Measurements from ENCODE around the gene C2orf68.
"Not testable (repeated sequence)": the region's sequence is repeated elsewhere in the genome, so short reads cannot be mapped to it uniquely, and the experiment has no call there.

The C2orf68 gene

DNA sequence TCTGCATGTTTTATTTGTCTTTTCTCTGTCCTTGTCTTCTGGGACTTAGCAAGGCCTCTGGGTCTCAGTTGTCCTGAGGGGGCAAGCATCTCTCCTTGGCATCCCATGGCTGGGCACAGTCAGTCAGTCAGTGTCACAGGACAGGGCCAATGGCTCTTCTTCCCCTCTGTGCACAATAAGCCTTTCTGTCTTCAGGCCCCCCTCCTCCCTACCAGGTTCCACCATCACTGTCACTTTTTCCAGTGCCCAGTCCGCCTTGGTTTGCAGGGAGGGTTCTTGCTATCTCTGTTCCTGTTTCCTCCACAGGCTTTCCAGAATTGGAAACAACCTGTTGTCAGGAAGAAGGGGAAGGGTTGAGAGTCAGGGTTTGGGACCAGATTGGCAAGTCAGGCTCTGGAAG lies 29.4 kb downstream of the C2orf68 start:
- DNase-seq (ENCODE audit: low read depth): no peak

GRCh38 chr2:85580206-85580605 lies 31.7 kb downstream of the C2orf68 start:
- DNase-seq (ENCODE audit: low read depth): no peak

GRCh38 chr2:85579266-85579935 lies 32.5 kb downstream of the C2orf68 start:
- no peak for DNase-seq (ENCODE audit: low read depth)

DNA sequence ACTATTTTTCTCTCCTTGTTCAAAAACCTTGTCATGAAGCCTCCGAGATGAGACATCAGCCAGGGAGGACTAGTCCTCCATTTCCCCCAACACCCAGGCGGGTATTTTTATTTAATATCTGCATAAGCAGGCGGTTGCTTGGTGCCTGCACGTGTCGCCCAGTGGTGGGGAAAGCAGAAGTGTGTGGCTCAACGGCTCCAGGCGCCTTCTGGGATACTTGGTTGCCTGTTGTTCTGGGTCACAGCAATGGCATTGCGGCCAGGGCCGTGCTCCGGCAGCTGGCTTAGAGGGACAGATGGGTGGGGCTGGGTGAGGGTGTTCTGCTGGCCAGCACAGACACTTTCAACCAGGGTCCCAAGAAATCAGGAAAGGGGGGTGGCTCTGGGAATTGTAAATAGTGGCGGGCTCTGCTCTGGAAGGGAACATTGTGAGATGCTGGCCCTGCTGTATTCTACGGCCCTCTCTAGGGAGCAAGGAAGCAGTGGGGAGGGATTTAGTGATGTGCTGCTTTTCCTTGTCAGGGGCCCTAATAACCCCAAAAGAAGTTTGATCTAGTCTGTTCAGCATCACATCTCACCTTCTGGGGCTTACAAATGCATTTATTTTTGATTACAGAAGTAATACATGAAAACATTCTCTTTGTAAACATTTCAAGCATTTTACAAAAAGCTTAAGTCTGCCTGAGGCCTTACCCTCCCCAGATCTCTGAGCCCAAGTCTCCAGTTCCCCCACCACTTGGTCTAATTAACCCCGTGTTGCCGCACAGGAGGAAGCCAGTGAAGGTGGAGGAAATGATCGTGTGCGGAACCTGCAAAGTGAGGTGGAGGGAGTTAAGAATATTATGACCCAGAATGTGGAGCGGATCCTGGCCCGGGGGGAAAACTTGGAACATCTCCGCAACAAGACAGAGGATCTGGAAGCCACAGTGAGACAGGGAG lies 33.4 kb downstream of the C2orf68 start:
- DNase-seq (ENCODE audit: low read depth): no peak

DNA sequence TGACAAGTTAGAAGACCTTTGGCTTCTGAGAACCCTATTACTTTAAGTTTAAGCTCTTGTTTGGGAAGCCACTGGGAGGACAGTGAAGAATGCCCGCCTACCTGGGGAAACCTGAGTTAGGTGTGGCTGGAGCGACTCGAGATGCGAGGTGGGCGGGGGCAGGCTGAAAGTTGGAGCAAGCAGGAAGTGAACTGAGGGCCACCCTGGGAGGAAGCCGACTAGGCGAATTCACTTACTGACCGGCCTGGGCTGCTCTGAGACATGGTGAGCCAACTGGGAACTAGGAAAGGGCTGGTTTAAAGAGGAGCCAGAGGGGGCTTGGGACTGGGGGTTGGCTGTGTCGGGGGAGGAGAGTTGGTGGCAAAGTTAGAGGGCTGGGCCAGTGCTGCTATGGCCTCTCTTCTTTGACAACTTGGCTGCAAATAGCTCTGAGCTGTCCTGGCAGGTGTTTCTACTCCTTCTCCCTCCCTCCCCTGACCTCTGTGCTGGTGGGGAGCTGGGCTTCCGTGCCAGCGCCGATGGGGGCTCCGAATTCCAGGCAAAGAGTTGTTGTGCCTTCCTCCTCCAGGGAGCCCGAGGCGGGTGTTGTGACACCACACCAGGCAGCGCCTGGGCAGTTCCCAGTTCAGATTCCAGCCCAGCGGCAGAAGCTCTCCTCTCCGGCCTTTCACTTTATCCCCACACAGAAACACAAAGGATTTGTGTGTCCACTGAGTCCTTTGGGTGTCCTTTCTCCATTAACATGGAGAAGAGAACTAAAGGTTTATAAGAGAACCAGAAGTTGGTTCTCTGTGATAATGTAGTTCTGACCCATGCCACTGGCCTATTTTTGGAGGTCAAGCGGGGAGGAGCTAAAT lies 34.3 kb downstream of the C2orf68 start, which contains the start of gene VAMP8:
VAMP8 (plus strand) TSS at position 201 of the 857 bp plus-strand sequence; CDS start at position 262, 61 bp downstream.
- peak; percentile 45 for DNase-seq (ENCODE audit: low read depth)

GRCh38 chr2:85577063-85577385 lies 34.8 kb downstream of the C2orf68 start:
- no peak for DNase-seq (ENCODE audit: low read depth)

- DNase-seq (ENCODE audit: low read depth): no peak
Observed at GRCh38 chr2:85575739-85576138, 36.1 kb downstream of the C2orf68 start.

DNA sequence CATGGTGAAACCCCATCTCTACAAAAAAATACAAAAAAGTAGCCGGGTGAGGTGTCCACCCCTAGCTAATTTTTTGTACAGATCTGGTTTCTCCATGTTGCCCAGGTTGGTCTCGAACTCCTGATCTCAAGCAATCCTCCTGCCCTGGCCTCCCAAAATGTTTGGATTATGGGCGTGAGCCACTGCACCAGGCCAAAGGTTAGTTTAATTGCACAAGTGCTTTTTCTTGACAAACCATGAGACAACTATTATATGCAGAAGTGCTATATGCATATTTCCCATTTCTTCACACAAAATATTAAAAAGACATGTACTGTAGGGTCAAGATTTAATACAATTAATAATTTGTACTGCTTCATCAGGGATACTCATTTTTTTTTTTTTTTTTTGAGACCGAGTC lies 45.6 kb downstream of the C2orf68 start:
- no peak for DNase-seq (ENCODE audit: low read depth)

- DNase-seq (ENCODE audit: low read depth): no peak
Observed at GRCh38 chr2:85564144-85564563, 47.7 kb downstream of the C2orf68 start.

DNA sequence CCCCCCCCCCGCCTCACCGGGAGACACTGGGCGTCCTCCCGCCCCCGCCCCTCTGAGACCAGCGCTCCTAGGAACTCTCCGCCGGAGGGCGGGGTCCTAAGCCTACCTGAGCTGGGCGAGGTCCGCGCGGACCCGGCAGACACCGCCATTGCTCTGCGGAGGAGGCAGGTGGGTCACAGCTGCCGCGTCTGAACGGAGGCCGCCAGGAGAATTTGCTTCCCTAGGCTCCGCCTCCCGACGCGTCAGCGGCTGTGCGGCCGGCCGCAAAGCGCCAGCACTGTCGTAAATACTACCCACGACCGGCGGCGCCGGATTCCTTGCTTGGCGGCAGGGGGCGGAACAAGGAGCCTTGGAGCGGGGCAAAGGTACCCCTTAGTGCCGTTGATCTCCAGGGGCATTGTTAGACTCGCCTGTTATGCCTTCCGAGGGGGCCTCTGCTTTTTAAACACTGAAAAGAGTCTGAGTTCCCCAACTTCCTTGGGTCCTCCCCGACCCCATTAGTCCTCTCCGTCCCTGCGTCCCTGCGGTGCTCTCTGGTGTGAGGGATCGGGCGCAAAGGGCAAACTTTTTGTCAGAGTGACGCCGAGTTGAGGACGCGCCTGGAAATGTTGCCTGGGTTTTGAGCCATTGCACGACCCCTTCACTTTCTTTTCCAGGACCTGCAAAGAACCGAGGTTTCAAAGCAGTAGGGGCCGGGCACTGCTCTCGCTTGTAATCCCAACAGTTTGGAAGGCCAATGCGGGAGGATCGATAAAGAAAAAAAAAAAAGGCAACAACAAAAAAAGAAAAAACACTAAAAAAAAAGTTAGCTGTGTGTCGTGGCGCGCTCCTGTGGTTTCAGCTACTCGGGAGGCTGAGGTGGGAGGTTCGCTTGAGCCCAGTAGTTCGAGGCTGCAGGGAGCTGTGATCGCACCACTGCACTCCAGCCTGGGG lies 50.3 kb downstream of the C2orf68 start, which contains the start of gene GGCX:
GGCX (minus strand) TSS at position 214 of the 933 bp plus-strand sequence; CDS start at position 149, 65 bp downstream.
- peak; percentile 91 for DNase-seq (ENCODE audit: low read depth)

GRCh38 chr2:85560812-85561279 lies 51.0 kb downstream of the C2orf68 start:
- DNase-seq (ENCODE audit: low read depth): peak; percentile 8

- DNase-seq (ENCODE audit: low read depth): not testable (repeated sequence)
Observed at GRCh38 chr2:85560403-85560726, 51.5 kb downstream of the C2orf68 start.

GRCh38 chr2:85558160-85558559 lies 53.7 kb downstream of the C2orf68 start:
- DNase-seq (ENCODE audit: low read depth): no peak

- no peak for DNase-seq (ENCODE audit: low read depth)
Observed at GRCh38 chr2:85557130-85557529, 54.7 kb downstream of the C2orf68 start.
